Heart left ventricle (tissue), 16 donors: ENCODE results near the gene MSH5. TPM values are rescaled to one million over a fixed set of nuclear protein-coding genes. Genes with fewer than 3 reads are reported as not detected.
"Not testable (repeated sequence)": the region's sequence is repeated elsewhere in the genome, so short reads cannot be mapped to it uniquely, and the experiment has no call there.

ENCODE experiments used
- ATAC-seq, 4 donors: fragments of 200-7000 bp; cut with Tn5 transposase; one replicate each; pipeline ENCODE4 v1.9.1; 2020 to 2022; ENCODE audit warnings: moderate library complexity in 4 of 4, mild to moderate bottlenecking in 3 of 4, moderate number of reproducible peaks in 1 of 4
- DNase-seq, 5 donors: peaks; one replicate each; pipeline ENCODE4 v3.0.0-alpha.2; 2020
- H3K27ac ChIP-seq, 12 donors: fragments of 200-600 bp; sonication (generic) in 4 of 12; one replicate each; pipeline versions ENCODE4 v1.5.0 to v1.8.0; 2016 to 2022; ENCODE audit warnings: mild to moderate bottlenecking in 2 of 12
- H3K27me3 ChIP-seq, 9 donors: fragments of 200-600 bp; sonication (generic) in 2 of 9; one replicate each; pipeline versions ENCODE4 v1.5.1 to v1.8.0; 2016 to 2022; ENCODE audit warnings: mild to moderate bottlenecking in 3 of 9
- H3K36me3 ChIP-seq, 9 donors: fragments of 200-600 bp; sonication (generic) in 2 of 9; one replicate each; pipeline versions ENCODE4 v1.5.0 to v1.8.0; 2018 to 2022; ENCODE audit warnings: mild to moderate bottlenecking in 2 of 9
- H3K4me1 ChIP-seq, 12 donors: fragments of 200-600 bp; sonication (generic) in 4 of 12; one replicate each; pipeline versions ENCODE4 v1.5.0 to v1.8.0; 2016 to 2022; ENCODE audit warnings: mild to moderate bottlenecking in 3 of 12
- H3K4me3 ChIP-seq, 12 donors: fragments of 200-600 bp; sonication (generic) in 4 of 12; one replicate each; pipeline versions ENCODE4 v1.5.0 to v1.8.0; 2017 to 2022; ENCODE audit warnings: mild to moderate bottlenecking in 9 of 12, moderate library complexity in 4 of 12
- H3K9me3 ChIP-seq, 12 donors: fragments of 200-600 bp; sonication (generic) in 4 of 12; one replicate each; pipeline versions ENCODE4 v1.5.0 to v1.8.0; 2016 to 2022; ENCODE audit warnings: mild to moderate bottlenecking in 1 of 12
- POLR2A ChIP-seq, 2 donors: fragments of 450-650 bp; IDR thresholded peaks; one replicate each; pipeline ENCODE4 v1.6.1; 2017; ENCODE audit warnings: antibody characterized with exemption in 2 of 2, mild to moderate bottlenecking in 2 of 2, moderate library complexity in 2 of 2
- WGBS, 4 donors: extraction: QIAGEN DNeasy Blood & Tissue Kit in 2 of 4; methylation state at CpG; one replicate each; pipeline versions ENCODE4 v1.1.5 to v1.1.7; 2013 to 2018; 5-methylcytosine and 5-hydroxymethylcytosine counted together
- intact Hi-C, 10 donors: fragments of 100-400 bp; cut with DNase I; formaldehyde crosslinking; loops; one replicate each; pipeline versions ENCODE4 v1.11.1 to v1.14.2; 2022
- polyA plus RNA-seq, 2 donors: library from polyadenylated mRNA; stranded (reverse); fragments of 200-250 nt; gene quantifications; one replicate each; pipeline ENCODE4 v1.2.3, GENCODE V29; 2013
- total RNA-seq, 9 donors: library from RNA; depleted of rRNA in 2 of 9; stranded (reverse); fragments of >200 nt in 2 of 9; fragmentation: NEBNext Ultra II Directional in 3 of 9; extraction: Animal tissue kit (Norgen Biotek cat#: 25700) in 3 of 9; gene quantifications; one replicate each; pipeline versions ENCODE4 v1.1.0 to v1.2.4, GENCODE V29; 2016 to 2023
- TF ChIP-seq, protein P1 (sequence below), 12 donors: fragments of 200-600 bp; sonication (generic) in 4 of 12; IDR thresholded peaks; one replicate each; pipeline versions ENCODE4 v1.5.0 to v1.8.0; 2018 to 2022; ENCODE audit warnings: antibody characterized with exemption in 12 of 12, mild to moderate bottlenecking in 5 of 12
- donor health status: ischemic (EF 13 %, LVEDD 7.1; RV severe dilation, severe dysfunction).
- donor health status: healthy with polysubstance abuse.
- donor health status: DM: no; HTN: yes; CAD: no.
- donor health status: DM: no; HTN: no; CAD: no.
- donor health status: ischemic (EF 25% LVEDD 6.9; RV normal size, moderate dysfunction).
- donor health status: ischemic (EF 25% LVEDD 5.7; RV mildly dilated, moderate dysfunction).
- donor health status: healthy.
- donor health status: DM: yes; HTN: yes; CAD: no.
- donor health status: ischemic (EF 35%, LVEDD 5.7; RV mildly dilated, moderate dysfunction).
- donor health status: nonischemic (EF 11% LVEDD 7.7; RV severe dilation, severe dysfunction).
- donor health status: DM: yes; HTN: yes; CAD: no.
- donor health status: PGD.
- donor health status: ischemic (EF 29% LVEDD 5.4; RV normal size, mild dysfunction).
- donor health status: nonischemic (EF 23%, LVEDD 6.1; RV moderate dilation, normal function).

Gene MSH5
- total and polyA plus RNA-seq, 11 donors, result 0.44 to 8.4 (median 1.9) TPM

DNA sequence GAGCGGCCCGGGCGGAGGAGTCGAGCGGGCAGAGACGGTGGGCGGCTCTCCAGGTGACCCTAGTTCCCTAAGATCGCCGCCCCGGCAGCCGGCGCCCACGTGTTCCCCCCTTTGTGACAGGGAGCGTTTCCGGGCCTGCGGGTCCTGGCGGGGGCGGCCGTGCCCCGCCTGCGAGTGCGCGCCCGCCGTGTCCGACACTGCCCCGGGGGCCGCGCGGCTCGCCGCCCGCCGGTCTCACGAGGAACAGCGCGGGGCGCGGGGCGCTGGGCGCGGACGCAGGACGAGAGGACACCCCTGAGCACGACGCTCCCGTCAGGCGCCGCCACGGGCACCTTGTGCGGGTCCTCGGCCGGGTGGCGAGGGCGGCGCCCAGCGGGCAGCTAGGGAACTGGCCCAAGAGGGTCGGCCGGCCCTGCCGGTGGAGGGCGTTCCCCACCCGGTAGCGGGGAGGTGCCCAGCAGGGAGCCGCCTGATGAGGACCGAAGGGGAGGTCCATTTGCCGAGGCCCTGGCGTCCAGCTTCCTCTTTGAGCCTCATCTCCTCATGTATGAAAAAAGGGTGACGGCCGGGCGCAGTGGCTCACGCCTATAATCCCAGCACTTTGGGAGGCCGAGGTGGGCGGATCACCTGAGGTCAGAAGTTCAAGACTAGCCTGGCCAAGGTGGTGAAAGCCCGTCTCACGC lies 56.0 kb downstream of the MSH5 start, which contains the start of gene VARS1:
VARS1 (minus strand) TSS at position 137 of the 683 bp plus-strand sequence. CDS start 535 bp downstream, outside the sequence.
- H3K27ac ChIP-seq, result peak within 1 kb of the TSS; percentile 87 to 99 (median 96)
- H3K27me3 ChIP-seq, result no peaks in the 10 kb centered on the region
- peaks cover 0 to 39% (median 22%) of the 10 kb centered on the region in 9 donors for H3K36me3 ChIP-seq
- H3K4me1 ChIP-seq, result peaks cover 0 to 39% (median 18%) of the 10 kb centered on the region in 12 donors
- TF ChIP-seq, protein P1, sequence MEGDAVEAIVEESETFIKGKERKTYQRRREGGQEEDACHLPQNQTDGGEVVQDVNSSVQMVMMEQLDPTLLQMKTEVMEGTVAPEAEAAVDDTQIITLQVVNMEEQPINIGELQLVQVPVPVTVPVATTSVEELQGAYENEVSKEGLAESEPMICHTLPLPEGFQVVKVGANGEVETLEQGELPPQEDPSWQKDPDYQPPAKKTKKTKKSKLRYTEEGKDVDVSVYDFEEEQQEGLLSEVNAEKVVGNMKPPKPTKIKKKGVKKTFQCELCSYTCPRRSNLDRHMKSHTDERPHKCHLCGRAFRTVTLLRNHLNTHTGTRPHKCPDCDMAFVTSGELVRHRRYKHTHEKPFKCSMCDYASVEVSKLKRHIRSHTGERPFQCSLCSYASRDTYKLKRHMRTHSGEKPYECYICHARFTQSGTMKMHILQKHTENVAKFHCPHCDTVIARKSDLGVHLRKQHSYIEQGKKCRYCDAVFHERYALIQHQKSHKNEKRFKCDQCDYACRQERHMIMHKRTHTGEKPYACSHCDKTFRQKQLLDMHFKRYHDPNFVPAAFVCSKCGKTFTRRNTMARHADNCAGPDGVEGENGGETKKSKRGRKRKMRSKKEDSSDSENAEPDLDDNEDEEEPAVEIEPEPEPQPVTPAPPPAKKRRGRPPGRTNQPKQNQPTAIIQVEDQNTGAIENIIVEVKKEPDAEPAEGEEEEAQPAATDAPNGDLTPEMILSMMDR (IDR thresholded peaks at IDR 0.05), result peak; percentile 71 to 98 (median 85)
- peak in 1 of 2 donors; percentile 59 for TF ChIP-seq POLR2A (IDR thresholded peaks at IDR 0.05)
- H3K9me3 ChIP-seq, result no peaks in the 10 kb centered on the region
- DNase-seq (peak; percentile 92 to 98 (median 95)), ATAC-seq (peak; percentile 81 to 97 (median 96))
- intact Hi-C loops, result loop anchor here in 4 of 10 donors (2.0 to 10.0 kb wide), 3 partner anchors 31 to 61 kb away; partner anchors contain the start of genes CLIC1 (in 1 of the 4) and HSPA1B (in 1 of the 4)
- WGBS, 4 donors, result 1 to 4% (median 1%) methylated on average over 13 to 75 of the region's 75 CpGs
- H3K4me3 ChIP-seq, result peak within 1 kb of the TSS; percentile 67 to 98 (median 84)

DNA sequence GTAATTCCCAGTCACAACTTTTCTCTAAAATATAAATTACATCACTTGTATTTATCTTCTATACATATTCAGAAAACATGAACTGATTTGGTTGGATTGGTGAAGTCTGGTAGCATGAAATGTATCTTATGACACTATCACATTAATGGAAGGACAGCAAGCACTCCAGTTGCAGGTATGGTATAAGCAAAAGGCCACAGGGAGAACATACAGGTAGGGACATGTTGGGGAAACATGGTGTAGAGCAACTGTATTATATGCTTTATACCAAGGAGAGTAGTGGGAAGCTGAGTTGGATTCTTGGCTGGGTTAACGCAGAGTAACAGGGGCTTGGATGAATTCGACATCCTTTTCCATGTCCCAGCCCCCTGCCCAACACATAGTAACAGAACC lies 57.2 kb downstream of the MSH5 start:
- 79 to 98% (median 84%) methylated on average over 2 of the region's 2 CpGs for WGBS, 4 donors
- H3K36me3 ChIP-seq, result peaks cover 0 to 39% (median 21%) of the 10 kb centered on the region in 9 donors
- DNase-seq (no peak), ATAC-seq (no peak)
- no peak for TF ChIP-seq POLR2A (IDR thresholded peaks at IDR 0.05)
- no peaks in the 10 kb centered on the region for H3K9me3 ChIP-seq
- H3K4me3 ChIP-seq, result no peak overlapping the region
- intact Hi-C loops, result loop anchor here in 1 of 10 donors (10.0 kb wide), 1 partner anchor 62 kb away; the partner anchor contains the start of gene CLIC1
- peak overlapping the region in 4 of 12 donors; percentile 0 to 98 (median 92) for H3K27ac ChIP-seq
- H3K27me3 ChIP-seq, result no peaks in the 10 kb centered on the region
- peaks cover 0 to 31% (median 18%) of the 10 kb centered on the region in 12 donors for H3K4me1 ChIP-seq

DNA sequence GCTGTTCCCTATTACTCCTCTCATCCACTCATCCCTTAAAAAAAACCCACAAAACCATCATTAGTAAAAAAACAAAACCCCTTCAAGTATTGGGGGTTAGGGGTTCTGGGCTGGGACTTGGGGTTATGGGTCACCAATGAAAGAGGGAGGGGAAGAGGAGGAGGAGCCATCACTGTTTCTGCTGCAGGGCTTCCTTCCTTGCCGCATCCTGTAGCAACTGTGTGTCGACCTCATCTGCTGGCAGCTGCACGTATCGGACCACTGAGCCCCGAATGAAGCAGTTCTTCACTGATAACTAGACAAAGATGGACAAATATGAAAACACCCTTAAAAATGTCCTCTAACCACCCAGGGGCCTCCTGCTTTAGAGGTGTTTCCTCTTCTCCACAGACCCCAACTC lies 57.8 kb downstream of the MSH5 start:
- Histone ChIP-seq H3K4me3 (no peak overlapping the region), H3K27me3 (no peaks in the 10 kb centered on the region), H3K36me3 (peaks cover 0 to 39% (median 21%) of the 10 kb centered on the region in 9 donors), H3K9me3 (no peaks in the 10 kb centered on the region), H3K4me1 (peaks cover 0 to 31% (median 18%) of the 10 kb centered on the region in 12 donors), H3K27ac (peak overlapping the region in 3 of 12 donors; percentile 0 to 98 (median 0))
- WGBS, 4 donors, result 31 to 65% (median 46%) methylated on average over 5 of the region's 5 CpGs
- ATAC-seq (no peak), DNase-seq (no peak)
- TF ChIP-seq POLR2A (IDR thresholded peaks at IDR 0.05), result no peak
- TF ChIP-seq, protein P1 (IDR thresholded peaks at IDR 0.05), result no peak
- intact Hi-C loops, result loop anchor here in 1 of 10 donors (10.0 kb wide), 1 partner anchor 63 kb away; the partner anchor contains the start of gene CLIC1

DNA sequence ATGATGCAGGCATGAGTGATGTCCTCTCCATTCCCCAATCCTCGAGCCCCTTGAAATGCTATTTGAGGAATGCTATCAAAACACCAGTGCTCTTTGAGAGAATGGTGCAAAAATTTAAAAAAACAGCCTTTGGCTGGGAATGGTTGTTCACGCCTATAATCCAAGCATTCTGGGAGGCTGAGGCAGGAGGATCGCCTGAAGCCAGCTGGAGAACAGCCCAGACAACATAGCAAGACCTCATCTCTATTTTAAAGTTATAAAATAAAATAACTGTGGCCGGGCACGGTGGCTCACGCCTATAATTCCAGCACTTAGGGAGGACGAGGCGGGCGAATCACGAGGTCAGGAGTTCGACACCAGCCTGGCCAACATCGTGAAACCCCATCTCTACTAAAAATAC lies 60.0 kb downstream of the MSH5 start:
- Histone ChIP-seq H3K9me3 (no peaks in the 10 kb centered on the region), H3K36me3 (peaks cover 0 to 52% (median 24%) of the 10 kb centered on the region in 9 donors), H3K4me1 (peaks cover 0 to 16% (median 8%) of the 10 kb centered on the region in 12 donors), H3K27me3 (no peaks in the 10 kb centered on the region), H3K27ac (no peak overlapping the region), H3K4me3 (no peak overlapping the region)
- TF ChIP-seq, protein P1 (IDR thresholded peaks at IDR 0.05), result no peak
- TF ChIP-seq POLR2A (IDR thresholded peaks at IDR 0.05), result no peak
- 83 to 91% (median 90%) methylated on average over 12 of the region's 12 CpGs for WGBS, 4 donors
- intact Hi-C loops, result loop anchor here in 1 of 10 donors (10.0 kb wide), 1 partner anchor 65 kb away; the partner anchor contains the start of gene CLIC1
- no peak for ATAC-seq
- no peak for DNase-seq

DNA sequence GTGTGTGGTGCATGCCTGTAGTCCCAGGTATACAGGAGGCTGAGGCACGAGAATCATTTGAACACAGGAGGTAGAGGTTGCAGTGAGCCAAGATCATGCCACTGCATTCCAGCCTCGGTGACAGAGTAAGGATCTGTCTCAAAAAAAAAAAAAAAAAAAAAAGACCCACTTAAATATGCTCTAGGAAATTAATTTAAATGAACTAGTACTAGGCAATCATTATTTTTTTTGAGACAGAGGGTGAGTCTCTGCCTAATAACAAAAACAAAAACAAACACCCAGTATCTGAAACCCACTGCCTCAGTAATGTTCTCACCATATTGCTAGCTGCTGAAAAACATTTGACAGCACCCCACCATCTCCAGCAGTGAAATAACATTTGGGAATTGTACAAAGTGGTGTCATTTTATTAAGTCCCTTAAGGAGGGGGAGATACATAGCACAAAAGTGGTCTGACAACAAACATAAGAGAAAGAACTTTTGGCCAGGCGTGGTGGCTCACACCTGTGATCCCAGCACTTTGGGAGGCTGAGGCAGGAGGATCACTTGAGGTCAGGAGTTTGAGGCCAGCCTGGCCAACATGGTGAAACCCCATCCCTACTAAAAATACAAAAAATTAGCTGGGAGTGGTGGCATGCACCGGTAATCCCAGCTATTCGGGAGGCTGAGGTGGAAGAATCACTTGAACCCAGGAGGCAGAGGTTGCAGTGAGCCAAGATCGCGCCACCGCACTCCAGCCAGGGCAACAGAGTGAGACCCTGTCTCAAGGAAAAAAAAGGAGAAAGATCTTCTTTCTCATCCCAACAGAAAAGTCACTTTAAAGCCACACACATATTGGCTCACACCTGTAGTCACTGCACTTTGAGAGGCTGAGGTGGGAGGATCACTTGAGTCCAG lies 61.5 kb downstream of the MSH5 start:
- ATAC-seq, DNase-seq, intact Hi-C loops, H3K27ac ChIP-seq, H3K4me3 ChIP-seq, H3K9me3 ChIP-seq, H3K27me3 ChIP-seq: not testable (repeated sequence)
- Histone ChIP-seq H3K36me3 (peaks cover 0 to 52% (median 24%) of the 10 kb centered on the region in 9 donors), H3K4me1 (peaks cover under 1 to 22% (median 9%) of the 10 kb centered on the region in 12 donors)
- 91 to 97% (median 93%) methylated on average over 8 of the region's 8 CpGs for WGBS, 4 donors
